HepG2 (cell line): ENCODE data around the gene IL24.

Source experiments
- BHLHE40 ChIP-seq: IDR thresholded peaks from 2 replicates; pipeline ENCODE4 v1.6.1; 2011; ENCODE audit warnings: low read length, improper control_type of control experiment
- BRF2 ChIP-seq: sonication (generic); formaldehyde crosslinking; IDR thresholded peaks from 2 replicates; pipeline ENCODE4 v1.8.1; 2022; ENCODE audit warnings: mild to moderate bottlenecking, missing genetic modification reagents
- HDAC6 ChIP-seq: fragments of 200-600 bp; sonication (generic); IDR thresholded peaks from 2 replicates; pipeline ENCODE4 v1.7.0; 2017; ENCODE audit warnings: mild to moderate bottlenecking, antibody characterized with exemption, low read length, low read depth
- NRL ChIP-seq: sonication (generic); formaldehyde crosslinking; IDR thresholded peaks from 2 replicates; pipeline ENCODE4 v1.5.0; 2020; ENCODE audit warnings: missing genetic modification reagents, mild to moderate bottlenecking, moderate library complexity, borderline replicate concordance
- POLR2A ChIP-seq, 2 experiments: IDR thresholded peaks; 2 replicates each; pipeline ENCODE4 v1.6.1; 2011; ENCODE audit warnings: low read depth in 2 of 2, low read length in 2 of 2, mild to moderate bottlenecking in 1 of 2, moderate library complexity in 1 of 2; ENCODE audit not compliant: insufficient read depth in 1 of 2
- RFX1 ChIP-seq: fragments of 450-650 bp; IDR thresholded peaks from 2 replicates; pipeline ENCODE4 v1.6.1; 2017
- ZNF205 ChIP-seq: IDR thresholded peaks from 2 replicates; pipeline ENCODE4 v1.6.1; 2018; ENCODE audit warnings: missing biosample characterization, missing genetic modification reagents
- ZNF580 ChIP-seq: IDR thresholded peaks from 2 replicates; pipeline ENCODE4 v1.6.1; 2016; ENCODE audit warnings: low read depth, borderline replicate concordance
- ZNF704 ChIP-seq: sonication (generic); formaldehyde crosslinking; IDR thresholded peaks from 2 replicates; pipeline ENCODE4 v1.8.1; 2023; ENCODE audit warnings: mild to moderate bottlenecking, inconsistent platforms, moderate library complexity, missing genetic modification reagents, borderline replicate concordance

DNA sequence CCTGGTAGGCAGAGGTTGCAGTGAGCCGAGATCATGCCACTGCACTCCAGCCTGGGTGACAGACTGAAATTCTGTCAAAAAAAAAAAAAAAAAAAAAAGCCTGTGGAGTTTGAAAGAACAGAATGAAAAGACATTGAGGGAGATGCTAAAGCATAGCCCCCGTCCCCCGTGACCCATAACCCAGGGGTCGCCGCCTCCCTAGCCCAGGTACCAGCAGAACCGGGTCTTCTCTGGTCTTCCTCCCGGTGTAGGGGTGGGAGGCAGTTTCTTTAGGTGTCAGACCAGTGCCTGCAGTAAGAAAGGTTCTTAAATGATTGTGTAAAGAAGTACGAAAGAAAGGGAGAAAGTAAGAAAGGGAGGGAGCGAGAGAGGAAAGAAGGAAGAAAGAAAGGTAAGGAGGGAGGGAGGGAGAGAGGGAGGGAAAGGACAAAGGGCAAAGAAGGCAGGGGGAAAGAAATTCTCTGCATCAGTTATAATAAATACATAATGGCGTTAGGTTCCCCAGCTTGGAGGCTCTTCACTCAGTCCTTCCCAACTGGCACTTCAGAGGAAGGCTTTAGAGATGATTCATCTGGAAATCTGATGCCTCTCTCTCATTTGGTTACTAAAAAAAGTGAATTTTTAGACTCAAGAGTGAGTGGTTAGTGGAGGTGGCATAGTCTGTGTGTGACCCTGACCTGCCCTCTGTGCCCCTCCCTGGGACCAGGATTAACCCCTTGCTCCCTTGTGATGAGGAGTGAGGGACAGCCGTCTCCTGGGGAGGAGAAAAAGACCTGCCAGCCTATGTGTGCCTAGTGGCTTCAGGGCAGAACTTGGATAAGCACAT lies 1.1 kb downstream of the IL24 start:
- TF ChIP-seq ZNF704 (CRISPR knock-in tag) (no peak), ZNF205 (CRISPR knock-in tag) (no peak), HDAC6 (no peak), ZNF580 (CRISPR knock-in tag) (no peak), POLR2A (IDR thresholded peaks at IDR 0.05; ENCODE audit: insufficient read depth in 1 of 2, low read depth in 2 of 2, low read length in 2 of 2) (no peak), NRL (CRISPR knock-in tag) (no peak), RFX1 (no peak), BHLHE40 (no peak), BRF2 (CRISPR knock-in tag) (no peak)
